K562 (cell line): Measurements from ENCODE around the gene PSMA5. TPM values are rescaled to one million over a fixed set of nuclear protein-coding genes. Genes with fewer than 3 reads are reported as not detected.

ENCODE experiments used
- BRD9 ChIP-seq: fragments of 450-650 bp; IDR thresholded peaks from 2 replicates; pipeline ENCODE4 v1.6.1; 2018; ENCODE audit warnings: low read depth; ENCODE audit not compliant: partially characterized antibody
- HMBOX1 ChIP-seq: sonication (generic); IDR thresholded peaks from 2 replicates; pipeline ENCODE4 v1.6.1; 2016
- MAX ChIP-seq: sonication (generic); formaldehyde crosslinking; IDR thresholded peaks from 2 replicates; pipeline ENCODE4 v1.9.0; 2022; ENCODE audit warnings: mild to moderate bottlenecking, missing genetic modification reagents
- PCBP1 ChIP-seq: fragments of 200-400 bp; formaldehyde crosslinking; IDR thresholded peaks from 2 replicates; pipeline ENCODE4 v1.6.1; 2018; ENCODE audit warnings: mild to moderate bottlenecking, low read depth, low read length; ENCODE audit not compliant: poor library complexity, severe bottlenecking
- RFX1 ChIP-seq: fragments of 450-650 bp; IDR thresholded peaks from 2 replicates; pipeline ENCODE4 v1.6.1; 2016; ENCODE audit warnings: mild to moderate bottlenecking, moderate library complexity
- THRAP3 ChIP-seq: fragments of 450-650 bp; IDR thresholded peaks from 2 replicates; pipeline ENCODE4 v1.6.1; 2016; ENCODE audit warnings: mild to moderate bottlenecking, inconsistent platforms, borderline replicate concordance
- ZNF445 ChIP-seq: fragments of 250-450 bp; sonication (Bioruptor Pico); IDR thresholded peaks from 2 replicates; pipeline ENCODE4 v1.4.0; 2020; ENCODE audit warnings: low read depth, mild to moderate bottlenecking, moderate library complexity
- ZNF695 ChIP-seq: fragments of 450-650 bp; formaldehyde crosslinking; IDR thresholded peaks from 2 replicates; pipeline ENCODE4 v1.4.0; 2020; ENCODE audit warnings: mild to moderate bottlenecking, moderate library complexity
- polyA plus RNA-seq, 8 experiments: library from polyadenylated mRNA; depleted of rRNA in 4 of 8; stranded (reverse) in 5 of 8; unstranded in 3 of 8; fragments of >200 nt; fragmentation: Nextera tagmentation in 2 of 8; fragmentation: Illumina TruSeq in 1 of 8; extraction: Ambion mirVana in 2 of 8; extraction: Trizol in 1 of 8; gene quantifications; 2 replicates each; pipeline versions ENCODE4 v1.2.1 to v1.2.3, GENCODE V29; 2011 to 2014; ENCODE audit warnings: inconsistent platforms in 1 of 8, missing spikeins in 1 of 8
- total RNA-seq, 7 experiments: library from RNA; depleted of rRNA in 6 of 7; stranded (reverse); fragments of >200 nt in 6 of 7; fragmentation: Illumina TruSeq in 2 of 7; extraction: Trizol in 2 of 7; gene quantifications; 2 replicates each; pipeline versions ENCODE4 v1.2.1 to v1.2.3, GENCODE V29; 2011 to 2021; ENCODE audit warnings: low replicate concordance in 1 of 7
- TF ChIP-seq, protein P1 (sequence below): IDR thresholded peaks from 2 replicates; pipeline ENCODE4 v1.6.1; 2016; ENCODE audit warnings: missing genetic modification characterization, missing compliant biosample characterization
- TF ChIP-seq, protein P2 (sequence below): conservative IDR thresholded peaks from 2 replicates; pipeline ENCODE4 v1.6.1; 2011; ENCODE audit warnings: low read depth, mild to moderate bottlenecking, low read length; ENCODE audit not compliant: control insufficient read depth
- TF ChIP-seq, protein P3 (sequence below): fragments of 200-600 bp; sonication (generic); IDR thresholded peaks from one replicate; pipeline ENCODE4 v1.6.1; 2012; ENCODE audit warnings: mild to moderate bottlenecking, low read depth, low read length, inconsistent platforms

PSMA5 gene
- total and polyA plus RNA-seq, 9 of the 15 experiments (the other 6 are each of a cell fraction or from before 2014, with no cell fraction given): 82.6 to 542 (median 287) TPM

DNA sequence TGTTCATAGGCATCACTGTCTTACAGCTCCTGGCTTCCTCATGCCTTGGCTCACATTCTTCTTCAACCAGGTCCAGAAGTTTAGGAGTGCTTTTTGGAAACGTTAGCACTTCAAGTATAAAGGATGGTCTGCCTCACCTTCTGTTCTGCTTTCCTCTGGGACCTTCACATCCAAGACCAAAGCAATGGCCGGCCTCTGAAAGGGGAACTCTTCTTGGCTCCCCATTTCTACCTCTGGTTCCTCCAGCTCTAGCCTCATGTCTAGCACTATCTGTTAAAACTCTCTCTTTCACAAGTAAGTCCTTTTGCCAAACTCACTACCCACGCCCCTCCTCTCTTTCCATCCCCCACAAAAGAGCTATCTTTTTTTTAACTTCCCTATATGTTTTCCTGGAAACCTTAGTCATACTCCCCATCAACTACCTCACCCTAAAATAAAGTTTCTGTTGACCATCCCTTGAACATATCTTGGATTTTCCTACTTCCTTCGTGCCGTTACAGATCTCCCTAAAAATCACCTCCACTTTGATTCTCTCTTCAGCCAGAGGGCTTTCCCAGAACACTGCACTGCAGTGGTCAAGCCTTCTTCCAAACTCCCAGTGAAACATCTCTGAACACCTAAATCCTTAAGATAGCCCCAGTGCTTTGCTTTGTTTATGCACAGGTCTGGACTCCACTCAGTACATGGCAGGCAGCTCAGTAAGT is 36.5 kb downstream of the PSMA5 start (continued):
- TF ChIP-seq ZNF445 (CRISPR knock-in tag): no peak
- TF ChIP-seq, protein P1, sequence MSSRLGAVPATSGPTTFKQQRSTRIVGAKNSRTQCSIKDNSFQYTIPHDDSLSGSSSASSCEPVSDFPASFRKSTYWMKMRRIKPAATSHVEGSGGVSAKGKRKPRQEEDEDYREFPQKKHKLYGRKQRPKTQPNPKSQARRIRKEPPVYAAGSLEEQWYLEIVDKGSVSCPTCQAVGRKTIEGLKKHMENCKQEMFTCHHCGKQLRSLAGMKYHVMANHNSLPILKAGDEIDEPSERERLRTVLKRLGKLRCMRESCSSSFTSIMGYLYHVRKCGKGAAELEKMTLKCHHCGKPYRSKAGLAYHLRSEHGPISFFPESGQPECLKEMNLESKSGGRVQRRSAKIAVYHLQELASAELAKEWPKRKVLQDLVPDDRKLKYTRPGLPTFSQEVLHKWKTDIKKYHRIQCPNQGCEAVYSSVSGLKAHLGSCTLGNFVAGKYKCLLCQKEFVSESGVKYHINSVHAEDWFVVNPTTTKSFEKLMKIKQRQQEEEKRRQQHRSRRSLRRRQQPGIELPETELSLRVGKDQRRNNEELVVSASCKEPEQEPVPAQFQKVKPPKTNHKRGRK (tag): no peak
- no peak; the same call in 1 of the 2 replicates for TF ChIP-seq MAX (CRISPR knock-in tag)
- no peak for TF ChIP-seq RFX1
- peak; percentile 96 for TF ChIP-seq HMBOX1
- TF ChIP-seq PCBP1: no peak
- TF ChIP-seq, protein P2, sequence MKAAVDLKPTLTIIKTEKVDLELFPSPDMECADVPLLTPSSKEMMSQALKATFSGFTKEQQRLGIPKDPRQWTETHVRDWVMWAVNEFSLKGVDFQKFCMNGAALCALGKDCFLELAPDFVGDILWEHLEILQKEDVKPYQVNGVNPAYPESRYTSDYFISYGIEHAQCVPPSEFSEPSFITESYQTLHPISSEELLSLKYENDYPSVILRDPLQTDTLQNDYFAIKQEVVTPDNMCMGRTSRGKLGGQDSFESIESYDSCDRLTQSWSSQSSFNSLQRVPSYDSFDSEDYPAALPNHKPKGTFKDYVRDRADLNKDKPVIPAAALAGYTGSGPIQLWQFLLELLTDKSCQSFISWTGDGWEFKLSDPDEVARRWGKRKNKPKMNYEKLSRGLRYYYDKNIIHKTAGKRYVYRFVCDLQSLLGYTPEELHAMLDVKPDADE: no peak
- TF ChIP-seq THRAP3: peak; percentile 13; the same call in 1 of the 2 replicates
- peak; percentile 22; the same call in 1 of the 2 replicates for TF ChIP-seq ZNF695 (CRISPR knock-in tag)
- TF ChIP-seq BRD9: peak; percentile 94
- TF ChIP-seq, protein P3, sequence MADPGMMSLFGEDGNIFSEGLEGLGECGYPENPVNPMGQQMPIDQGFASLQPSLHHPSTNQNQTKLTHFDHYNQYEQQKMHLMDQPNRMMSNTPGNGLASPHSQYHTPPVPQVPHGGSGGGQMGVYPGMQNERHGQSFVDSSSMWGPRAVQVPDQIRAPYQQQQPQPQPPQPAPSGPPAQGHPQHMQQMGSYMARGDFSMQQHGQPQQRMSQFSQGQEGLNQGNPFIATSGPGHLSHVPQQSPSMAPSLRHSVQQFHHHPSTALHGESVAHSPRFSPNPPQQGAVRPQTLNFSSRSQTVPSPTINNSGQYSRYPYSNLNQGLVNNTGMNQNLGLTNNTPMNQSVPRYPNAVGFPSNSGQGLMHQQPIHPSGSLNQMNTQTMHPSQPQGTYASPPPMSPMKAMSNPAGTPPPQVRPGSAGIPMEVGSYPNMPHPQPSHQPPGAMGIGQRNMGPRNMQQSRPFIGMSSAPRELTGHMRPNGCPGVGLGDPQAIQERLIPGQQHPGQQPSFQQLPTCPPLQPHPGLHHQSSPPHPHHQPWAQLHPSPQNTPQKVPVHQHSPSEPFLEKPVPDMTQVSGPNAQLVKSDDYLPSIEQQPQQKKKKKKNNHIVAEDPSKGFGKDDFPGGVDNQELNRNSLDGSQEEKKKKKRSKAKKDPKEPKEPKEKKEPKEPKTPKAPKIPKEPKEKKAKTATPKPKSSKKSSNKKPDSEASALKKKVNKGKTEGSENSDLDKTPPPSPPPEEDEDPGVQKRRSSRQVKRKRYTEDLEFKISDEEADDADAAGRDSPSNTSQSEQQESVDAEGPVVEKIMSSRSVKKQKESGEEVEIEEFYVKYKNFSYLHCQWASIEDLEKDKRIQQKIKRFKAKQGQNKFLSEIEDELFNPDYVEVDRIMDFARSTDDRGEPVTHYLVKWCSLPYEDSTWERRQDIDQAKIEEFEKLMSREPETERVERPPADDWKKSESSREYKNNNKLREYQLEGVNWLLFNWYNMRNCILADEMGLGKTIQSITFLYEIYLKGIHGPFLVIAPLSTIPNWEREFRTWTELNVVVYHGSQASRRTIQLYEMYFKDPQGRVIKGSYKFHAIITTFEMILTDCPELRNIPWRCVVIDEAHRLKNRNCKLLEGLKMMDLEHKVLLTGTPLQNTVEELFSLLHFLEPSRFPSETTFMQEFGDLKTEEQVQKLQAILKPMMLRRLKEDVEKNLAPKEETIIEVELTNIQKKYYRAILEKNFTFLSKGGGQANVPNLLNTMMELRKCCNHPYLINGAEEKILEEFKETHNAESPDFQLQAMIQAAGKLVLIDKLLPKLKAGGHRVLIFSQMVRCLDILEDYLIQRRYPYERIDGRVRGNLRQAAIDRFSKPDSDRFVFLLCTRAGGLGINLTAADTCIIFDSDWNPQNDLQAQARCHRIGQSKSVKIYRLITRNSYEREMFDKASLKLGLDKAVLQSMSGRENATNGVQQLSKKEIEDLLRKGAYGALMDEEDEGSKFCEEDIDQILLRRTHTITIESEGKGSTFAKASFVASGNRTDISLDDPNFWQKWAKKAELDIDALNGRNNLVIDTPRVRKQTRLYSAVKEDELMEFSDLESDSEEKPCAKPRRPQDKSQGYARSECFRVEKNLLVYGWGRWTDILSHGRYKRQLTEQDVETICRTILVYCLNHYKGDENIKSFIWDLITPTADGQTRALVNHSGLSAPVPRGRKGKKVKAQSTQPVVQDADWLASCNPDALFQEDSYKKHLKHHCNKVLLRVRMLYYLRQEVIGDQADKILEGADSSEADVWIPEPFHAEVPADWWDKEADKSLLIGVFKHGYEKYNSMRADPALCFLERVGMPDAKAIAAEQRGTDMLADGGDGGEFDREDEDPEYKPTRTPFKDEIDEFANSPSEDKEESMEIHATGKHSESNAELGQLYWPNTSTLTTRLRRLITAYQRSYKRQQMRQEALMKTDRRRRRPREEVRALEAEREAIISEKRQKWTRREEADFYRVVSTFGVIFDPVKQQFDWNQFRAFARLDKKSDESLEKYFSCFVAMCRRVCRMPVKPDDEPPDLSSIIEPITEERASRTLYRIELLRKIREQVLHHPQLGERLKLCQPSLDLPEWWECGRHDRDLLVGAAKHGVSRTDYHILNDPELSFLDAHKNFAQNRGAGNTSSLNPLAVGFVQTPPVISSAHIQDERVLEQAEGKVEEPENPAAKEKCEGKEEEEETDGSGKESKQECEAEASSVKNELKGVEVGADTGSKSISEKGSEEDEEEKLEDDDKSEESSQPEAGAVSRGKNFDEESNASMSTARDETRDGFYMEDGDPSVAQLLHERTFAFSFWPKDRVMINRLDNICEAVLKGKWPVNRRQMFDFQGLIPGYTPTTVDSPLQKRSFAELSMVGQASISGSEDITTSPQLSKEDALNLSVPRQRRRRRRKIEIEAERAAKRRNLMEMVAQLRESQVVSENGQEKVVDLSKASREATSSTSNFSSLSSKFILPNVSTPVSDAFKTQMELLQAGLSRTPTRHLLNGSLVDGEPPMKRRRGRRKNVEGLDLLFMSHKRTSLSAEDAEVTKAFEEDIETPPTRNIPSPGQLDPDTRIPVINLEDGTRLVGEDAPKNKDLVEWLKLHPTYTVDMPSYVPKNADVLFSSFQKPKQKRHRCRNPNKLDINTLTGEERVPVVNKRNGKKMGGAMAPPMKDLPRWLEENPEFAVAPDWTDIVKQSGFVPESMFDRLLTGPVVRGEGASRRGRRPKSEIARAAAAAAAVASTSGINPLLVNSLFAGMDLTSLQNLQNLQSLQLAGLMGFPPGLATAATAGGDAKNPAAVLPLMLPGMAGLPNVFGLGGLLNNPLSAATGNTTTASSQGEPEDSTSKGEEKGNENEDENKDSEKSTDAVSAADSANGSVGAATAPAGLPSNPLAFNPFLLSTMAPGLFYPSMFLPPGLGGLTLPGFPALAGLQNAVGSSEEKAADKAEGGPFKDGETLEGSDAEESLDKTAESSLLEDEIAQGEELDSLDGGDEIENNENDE: no peak
